NCI-H2171 (cell line): ENCODE results near the gene ATP6V0B.
A peak's percentile ranks its signal among the peaks of the same experiment; 100 is the strongest.

Source experiments
- DNase-seq: peaks from one replicate; lab custom pipeline; 2025; lab: John Stamatoyannopoulos, UW

The ATP6V0B gene

GRCh38 chr1:43969746-43970466 is 4.9 kb upstream of the ATP6V0B start, which contains the start of gene DPH2:
DPH2 (plus strand) TSS chr1:43970010; CDS start chr1:43970176, 166 bp downstream.
- peak; percentile 96 for DNase-seq

DNA sequence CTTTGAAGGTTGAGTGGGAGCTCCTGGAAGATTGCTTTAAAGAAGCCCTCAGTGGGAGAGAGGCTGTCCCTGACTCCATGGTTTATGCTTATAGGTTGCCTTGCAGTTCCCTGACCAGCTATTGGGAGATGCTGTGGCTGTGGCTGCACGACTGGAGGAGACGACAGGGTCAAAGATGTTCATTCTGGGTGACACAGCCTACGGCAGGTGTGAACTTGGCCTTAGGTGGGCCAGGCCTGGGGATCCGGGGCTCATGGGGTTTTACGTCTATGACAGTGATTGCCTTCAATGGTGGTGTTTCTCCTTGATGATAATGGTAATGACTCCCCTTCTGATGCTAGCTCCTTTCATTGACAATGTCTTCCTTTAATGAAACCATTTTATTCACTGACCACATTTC is 4.3 kb upstream of the ATP6V0B start:
- DNase-seq, result no peak

DNA sequence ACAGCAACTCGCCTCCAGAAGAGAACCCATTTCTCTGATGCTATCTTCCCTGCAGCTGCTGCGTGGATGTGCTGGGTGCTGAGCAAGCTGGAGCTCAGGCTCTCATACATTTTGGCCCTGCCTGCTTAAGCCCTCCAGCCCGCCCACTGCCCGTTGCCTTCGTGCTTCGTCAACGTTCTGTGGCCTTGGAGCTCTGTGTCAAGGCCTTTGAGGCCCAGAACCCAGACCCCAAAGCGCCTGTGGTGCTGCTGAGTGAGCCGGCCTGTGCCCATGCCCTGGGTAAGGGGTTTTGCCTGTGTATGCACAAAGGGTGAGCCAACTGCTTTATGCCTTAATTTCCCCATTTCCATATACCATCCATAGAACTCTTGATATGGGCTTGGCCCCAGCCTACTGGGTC is 3.8 kb upstream of the ATP6V0B start:
- DNase-seq, result no peak

DNA sequence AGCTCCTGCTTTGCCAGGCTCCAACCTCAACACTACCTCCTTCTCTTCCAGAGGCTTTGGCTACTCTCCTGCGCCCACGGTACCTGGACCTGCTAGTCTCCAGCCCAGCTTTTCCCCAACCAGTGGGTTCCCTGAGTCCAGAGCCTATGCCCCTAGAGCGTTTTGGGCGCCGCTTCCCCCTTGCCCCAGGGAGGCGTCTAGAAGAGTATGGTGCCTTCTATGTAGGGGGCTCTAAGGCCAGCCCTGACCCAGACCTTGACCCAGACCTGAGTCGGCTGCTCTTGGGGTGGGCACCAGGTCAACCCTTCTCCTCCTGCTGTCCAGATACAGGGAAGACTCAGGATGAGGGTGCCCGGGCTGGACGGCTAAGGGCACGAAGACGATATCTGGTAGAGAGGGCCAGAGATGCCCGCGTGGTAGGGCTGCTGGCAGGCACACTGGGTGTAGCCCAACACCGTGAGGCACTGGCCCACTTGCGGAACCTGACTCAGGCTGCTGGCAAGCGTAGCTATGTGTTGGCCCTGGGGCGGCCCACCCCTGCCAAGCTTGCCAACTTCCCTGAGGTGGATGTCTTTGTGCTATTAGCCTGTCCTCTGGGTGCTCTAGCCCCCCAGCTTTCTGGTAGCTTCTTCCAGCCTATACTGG is 3.3 kb upstream of the ATP6V0B start:
- DNase-seq, result no peak

DNA sequence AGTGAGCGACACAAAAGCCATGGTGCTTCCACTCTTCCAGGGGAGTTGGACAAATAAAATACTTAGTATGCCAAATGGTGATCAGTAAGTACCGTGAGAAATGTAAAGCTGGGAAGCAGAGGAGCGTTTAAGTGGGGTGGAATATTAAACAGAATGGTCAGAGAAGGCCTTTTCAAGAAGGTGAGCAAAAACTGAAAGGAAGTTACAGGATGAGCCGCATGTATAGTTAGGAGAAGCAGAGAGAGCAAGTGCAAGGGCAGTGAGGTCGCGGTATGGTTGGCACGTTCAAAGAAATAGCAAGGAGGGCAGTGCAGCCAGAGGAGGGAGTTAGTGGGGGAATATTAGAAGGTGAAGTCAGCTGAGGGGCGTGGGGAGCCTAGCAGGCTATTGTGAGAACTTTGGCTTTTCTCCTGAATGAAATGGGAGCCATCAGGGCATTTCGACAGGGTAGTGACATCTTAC is 748 bp upstream of the ATP6V0B start:
- DNase-seq, result no peak

- no peak for DNase-seq
Measured at GRCh38 chr1:43975249-43975961, 645 bp downstream of the ATP6V0B start.

- no peak for DNase-seq
Measured at GRCh38 chr1:43976045-43976444, 1.3 kb downstream of the ATP6V0B start.

DNA sequence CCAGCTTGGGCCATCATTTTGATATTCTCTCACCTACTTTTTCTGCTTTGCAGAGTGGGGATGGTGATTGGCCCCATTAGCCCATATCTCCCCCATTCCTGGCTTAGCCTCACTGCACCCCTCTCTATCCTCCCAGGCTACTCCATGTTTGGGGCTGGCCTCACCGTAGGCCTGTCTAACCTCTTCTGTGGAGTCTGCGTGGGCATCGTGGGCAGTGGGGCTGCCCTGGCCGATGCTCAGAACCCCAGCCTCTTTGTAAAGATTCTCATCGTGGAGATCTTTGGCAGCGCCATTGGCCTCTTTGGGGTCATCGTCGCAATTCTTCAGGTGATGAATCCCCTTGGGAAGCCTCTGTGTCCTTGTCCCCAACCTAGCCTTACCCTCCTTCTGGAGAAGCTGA is 2.1 kb downstream of the ATP6V0B start:
- no peak for DNase-seq

DNA sequence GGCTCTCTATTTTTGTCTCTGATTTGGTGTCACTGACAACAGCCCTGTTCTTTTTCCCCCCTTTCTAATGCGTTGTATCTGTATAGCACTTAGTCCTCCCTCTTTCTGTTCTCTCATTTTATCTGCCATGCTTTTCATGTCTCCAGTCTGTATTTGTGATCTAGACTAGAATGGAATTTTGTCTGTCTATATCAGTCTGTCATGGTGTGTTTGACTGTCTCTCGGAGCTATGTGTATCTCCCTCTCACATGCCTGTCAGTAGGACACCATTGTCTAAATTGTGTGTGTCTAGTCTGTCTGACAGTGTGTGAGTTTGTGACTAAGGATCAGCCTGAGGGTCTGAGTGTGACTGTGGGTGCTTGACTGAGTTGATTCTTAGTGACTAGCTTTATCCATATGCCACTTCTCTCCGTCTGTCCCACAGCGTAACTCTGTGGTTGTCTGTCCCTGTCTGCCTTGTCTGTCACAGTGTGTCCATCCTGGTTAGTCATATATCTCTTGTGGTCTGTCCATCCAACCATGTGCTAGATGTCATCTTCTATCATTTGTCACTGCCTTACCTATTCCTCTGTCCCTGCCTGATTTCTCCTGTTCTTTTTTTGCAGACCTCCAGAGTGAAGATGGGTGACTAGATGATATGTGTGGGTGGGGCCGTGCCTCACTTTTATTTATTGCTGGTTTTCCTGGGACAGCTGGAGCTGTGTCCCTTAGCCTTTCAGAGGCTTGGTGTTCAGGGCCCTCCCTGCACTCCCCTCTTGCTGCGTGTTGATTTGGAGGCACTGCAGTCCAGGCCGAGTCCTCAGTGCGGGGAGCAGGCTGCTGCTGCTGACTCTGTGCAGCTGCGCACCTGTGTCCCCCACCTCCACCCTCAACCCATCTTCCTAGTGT is 2.9 kb downstream of the ATP6V0B start:
- DNase-seq, result no peak

GRCh38 chr1:43978264-43978550 is 3.4 kb downstream of the ATP6V0B start:
- no peak for DNase-seq

DNA sequence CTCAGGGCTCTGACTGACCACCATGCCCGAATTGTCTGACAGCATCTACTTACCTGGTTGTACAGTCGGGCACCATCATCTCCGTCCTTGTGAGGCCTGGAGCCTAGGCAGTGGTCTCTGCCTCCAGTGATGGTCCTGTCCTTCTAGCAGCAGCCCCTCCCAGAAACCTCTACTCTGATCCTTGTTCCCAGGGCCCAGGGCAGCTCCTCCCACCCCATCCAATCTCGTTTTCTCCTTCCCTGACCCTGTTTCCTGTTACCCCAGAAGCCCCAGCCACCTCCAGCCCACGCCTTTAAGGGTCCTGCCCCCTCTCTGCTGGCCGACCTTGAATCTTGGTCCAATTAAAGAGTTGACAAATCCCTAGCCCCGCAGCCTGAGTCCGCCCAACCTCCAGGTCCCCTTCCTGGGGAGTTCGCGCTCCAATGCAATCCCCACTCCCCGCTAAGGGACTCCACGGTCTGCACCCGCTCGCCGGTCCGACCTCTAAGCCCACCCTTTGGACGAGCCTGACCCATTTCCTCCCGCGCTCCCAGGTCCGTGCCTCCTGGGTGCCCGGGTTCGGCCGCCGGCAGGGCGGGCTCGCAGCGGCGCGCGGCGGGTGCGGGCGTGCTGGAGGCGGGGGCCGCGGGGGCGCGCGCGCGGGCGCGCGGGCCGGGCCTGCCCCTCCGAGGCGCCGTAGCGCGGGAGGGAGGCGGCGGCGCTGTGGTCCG is 3.9 kb downstream of the ATP6V0B start, which contains the start of gene B4GALT2:
B4GALT2 (plus strand) TSS at position 660 of the 710 bp plus-strand sequence. CDS start 1,951 bp downstream, outside the sequence.
- peak; percentile 27 for DNase-seq

- DNase-seq, result no peak
Measured at GRCh38 chr1:43979261-43979527, 4.4 kb downstream of the ATP6V0B start.

GRCh38 chr1:43979528-43980254 is 4.9 kb downstream of the ATP6V0B start:
- DNase-seq, result no peak

DNA sequence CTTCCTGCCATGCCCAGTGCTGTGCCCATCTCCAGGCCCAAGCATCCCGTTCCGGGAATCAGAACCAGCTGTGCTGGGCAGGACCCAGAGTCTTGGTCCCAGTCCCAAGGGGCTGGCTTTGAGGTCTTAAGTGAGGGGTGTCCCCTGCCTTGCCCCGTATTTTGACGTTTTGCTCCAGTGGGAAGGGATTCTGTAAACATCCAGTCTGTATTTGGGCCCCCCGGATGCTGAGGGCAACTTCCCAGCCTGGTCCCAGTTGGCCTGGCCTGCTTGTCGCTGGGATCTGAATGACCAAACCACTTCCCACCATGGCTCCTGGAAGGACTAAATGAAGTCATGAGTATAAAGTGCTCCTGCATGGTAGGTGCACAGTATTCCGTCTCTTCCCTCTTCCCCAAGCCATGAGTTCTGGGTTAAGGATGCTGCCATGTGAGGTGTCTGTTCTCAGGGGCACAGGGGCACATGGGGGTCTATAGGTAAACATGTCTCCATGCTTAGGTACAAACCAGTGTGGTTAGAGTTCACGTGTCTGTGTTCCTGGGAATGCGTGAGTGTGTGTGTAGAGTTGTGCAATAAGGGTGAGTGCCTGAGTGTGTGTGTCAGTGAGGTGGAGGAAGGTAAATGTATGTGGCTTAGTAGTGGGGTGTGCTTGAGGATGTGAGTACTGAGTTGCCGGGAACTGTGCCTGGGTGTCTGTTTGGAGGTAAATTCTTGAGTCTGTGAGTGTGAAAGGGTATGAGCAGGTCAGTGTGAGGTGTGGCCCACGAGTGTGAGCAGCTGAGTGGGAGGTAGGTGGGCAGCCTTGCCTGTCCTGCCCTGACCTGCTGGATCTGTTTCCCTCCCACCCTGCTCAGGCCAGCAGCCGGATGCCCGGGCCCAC is 5.7 kb downstream of the ATP6V0B start:
- no peak for DNase-seq

GRCh38 chr1:43981135-43981491 is 6.4 kb downstream of the ATP6V0B start:
- no peak for DNase-seq

GRCh38 chr1:43981636-43982035 is 6.9 kb downstream of the ATP6V0B start:
- no peak for DNase-seq

- no peak for DNase-seq
Measured at GRCh38 chr1:43982241-43982640, 7.5 kb downstream of the ATP6V0B start.

DNA sequence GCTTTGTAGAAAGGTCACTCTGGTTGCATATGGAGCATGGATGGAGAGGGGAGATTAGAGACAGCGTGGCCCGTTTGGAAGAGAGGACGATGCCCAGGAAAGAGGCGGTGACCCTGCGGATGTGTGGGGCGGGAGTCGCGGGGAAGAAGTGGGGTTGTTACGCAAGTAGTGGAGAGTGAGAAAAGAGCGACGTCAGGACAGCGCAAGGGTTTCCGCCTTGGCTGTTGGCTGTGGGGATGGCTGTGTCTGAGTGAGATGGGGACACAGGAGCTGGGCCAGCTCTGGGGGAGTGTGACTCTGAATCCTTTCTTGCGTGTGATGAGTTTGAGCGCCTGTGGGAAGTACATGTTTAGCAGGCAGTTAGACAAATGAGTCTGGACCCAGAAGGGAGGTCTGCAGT is 8.0 kb downstream of the ATP6V0B start:
- DNase-seq, result no peak

DNA sequence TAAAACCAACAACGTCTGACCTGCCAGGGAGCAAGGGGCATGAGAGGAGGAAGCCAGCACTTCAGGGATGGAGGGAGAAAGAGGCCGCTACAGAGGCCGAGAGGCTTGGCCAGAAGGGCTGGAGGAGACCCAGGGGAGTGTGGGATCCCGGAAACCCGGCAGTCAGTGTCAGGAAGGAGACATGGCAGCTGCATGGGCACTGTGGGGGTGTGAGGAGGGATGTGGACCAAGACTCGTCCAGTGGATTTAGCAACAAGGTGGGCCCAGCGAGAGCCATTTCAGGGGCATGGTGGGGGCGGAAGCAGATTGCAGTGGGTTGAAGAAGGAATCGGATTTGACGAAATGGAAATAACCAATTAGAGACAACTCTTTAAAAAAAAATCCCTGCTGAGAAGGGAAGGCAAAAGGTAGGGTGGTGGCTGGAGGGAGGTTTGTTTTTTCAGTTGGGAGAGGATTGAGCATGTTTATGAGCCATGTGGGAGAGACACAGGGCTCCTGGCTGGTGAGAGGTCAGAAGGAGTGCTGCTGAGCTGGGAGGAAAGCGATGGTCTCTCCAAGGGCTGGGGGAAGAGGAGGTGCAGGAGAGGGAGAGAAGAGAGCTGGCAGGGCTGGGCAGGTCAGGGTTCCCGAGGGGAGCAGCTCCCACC is 8.6 kb downstream of the ATP6V0B start:
- DNase-seq, result no peak

GRCh38 chr1:43984855-43985254 is 10.1 kb downstream of the ATP6V0B start:
- DNase-seq, result no peak
